Caco-2 (cell line): ENCODE results near the gene HAUS3. TPM values are rescaled to one million over a fixed set of nuclear protein-coding genes. Genes with fewer than 3 reads are reported as not detected.

Source experiments
- BruUV-seq: library from RNA; stranded (reverse); fragments of 400-500 nt; replicated peaks from 2 replicates; lab custom pipeline; 2021; lab: Mats Ljungman, UMichigan
- CTCF ChIA-PET: fragments of 300-600 bp; sonication (Branson Sonifier 250); formaldehyde crosslinking; loops from one replicate; lab custom pipeline; 2022; ENCODE audit warnings: antibody characterized with exemption; lab: Charles Lee
- POLR2A ChIA-PET: fragments of 300-600 bp; sonication (Branson Sonifier 250); formaldehyde crosslinking; loops from one replicate; lab custom pipeline; 2022; ENCODE audit warnings: antibody characterized with exemption; lab: Charles Lee
- DNase-seq, 2 experiments: peaks; one replicate each; pipeline versions ENCODE4 v3.0.0 to v3.0.0-alpha.2; 2020 to 2022
- H3K27me3 ChIP-seq: replicated peaks from 2 replicates; pipeline ENCODE4 v1.6.0; 2011; ENCODE audit warnings: low read length; ENCODE audit not compliant: control insufficient read depth, insufficient read depth
- H3K36me3 ChIP-seq: 2 replicates; pipeline ENCODE4 v1.5.1; 2011; ENCODE audit warnings: low read length; ENCODE audit not compliant: control insufficient read depth, insufficient read depth
- H3K4me1 ChIP-seq: fragments of 250-450 bp; sonication (Bioruptor Pico); 2 replicates; pipeline ENCODE4 v1.5.1; 2020; ENCODE audit warnings: mild to moderate bottlenecking
- H3K4me3 ChIP-seq: 2 replicates; pipeline ENCODE4 v1.5.1; 2011; ENCODE audit warnings: low read depth, mild to moderate bottlenecking, control low read depth, low read length
- H3K9me3 ChIP-seq: fragments of 250-450 bp; sonication (Bioruptor Pico); 2 replicates; pipeline ENCODE4 v1.5.1; 2020; ENCODE audit warnings: mild to moderate bottlenecking, moderate library complexity
- H3K27ac Mint-ChIP-seq: one replicate; pipeline ENCODE4 v1.8.0; 2022; ENCODE audit warnings: mixed read lengths; ENCODE audit not compliant: unreplicated experiment
- H3K27me3 Mint-ChIP-seq: one replicate; pipeline ENCODE4 v1.8.0; 2022; ENCODE audit warnings: mixed read lengths; ENCODE audit not compliant: insufficient read depth, unreplicated experiment
- H3K36me3 Mint-ChIP-seq: one replicate; pipeline ENCODE4 v1.8.0; 2022; ENCODE audit warnings: mild to moderate bottlenecking, mixed read lengths; ENCODE audit not compliant: insufficient read depth, unreplicated experiment
- H3K4me1 Mint-ChIP-seq: one replicate; pipeline ENCODE4 v1.8.0; 2022; ENCODE audit warnings: low read depth, mixed read lengths; ENCODE audit not compliant: unreplicated experiment
- H3K4me3 Mint-ChIP-seq: one replicate; pipeline ENCODE4 v1.8.0; 2022; ENCODE audit warnings: mild to moderate bottlenecking, moderate library complexity, mixed read lengths; ENCODE audit not compliant: unreplicated experiment
- H3K9me3 Mint-ChIP-seq: one replicate; pipeline ENCODE4 v1.8.0; 2022; ENCODE audit warnings: mixed read lengths; ENCODE audit not compliant: unreplicated experiment
- CTCF ChIP-seq, 2 experiments: fragments of 200-600 bp in 1 of 2; IDR thresholded peaks; 1 replicate in 1 of 2; 2 replicates in 1 of 2; pipeline versions ENCODE4 v1.5.1 to v1.8.0; 2011 to 2022; ENCODE audit warnings: antibody characterized with exemption in 1 of 2, control low read depth in 1 of 2, inconsistent platforms in 1 of 2, low read depth in 1 of 2, low read length in 1 of 2, mild to moderate bottlenecking in 1 of 2, moderate library complexity in 1 of 2; ENCODE audit not compliant: insufficient read depth in 1 of 2, severe bottlenecking in 1 of 2, unreplicated experiment in 1 of 2
- intact Hi-C: fragments of 100-400 bp; cut with micrococcal nuclease; formaldehyde crosslinking; loops from one replicate; pipeline ENCODE4 v1.10.0; 2022; ENCODE audit not compliant: unreplicated experiment
- total RNA-seq: library from RNA; stranded (reverse); gene quantifications from 2 replicates; pipeline ENCODE4 v1.2.3, GENCODE V29; 2022

HAUS3 gene
- total RNA-seq, 1 experiment from 2014 or later: 17.9 TPM

GRCh38 chr4:2259541-2260343 is 17.8 kb upstream of the HAUS3 start:
- Histone ChIP-seq H3K27me3 (no peaks in the 10 kb centered on the region), H3K4me1 (0 out of 2 replicates have a peak, but pooled peaks cover 5% of the 10 kb centered on the region), H3K36me3 (no peaks in the 10 kb centered on the region), H3K9me3 (no peaks in the 10 kb centered on the region), H3K4me3 (no peak overlapping the region)
- peaks cover under 1% of the 10 kb centered on the region for H3K36me3 Mint-ChIP-seq
- BruUV-seq: no TSS peak
- peak in 1 of 2 experiments; percentile 30 for DNase-seq
- no peaks in the 10 kb centered on the region for H3K4me1 Mint-ChIP-seq
- POLR2A ChIA-PET: no interaction called here
- intact Hi-C loops: loop anchor here (5.0 kb wide), 1 partner anchor 547 kb away; the partner anchor contains the start of gene SLBP
- CTCF ChIA-PET: no interaction called here
- no peaks in the 10 kb centered on the region for H3K9me3 Mint-ChIP-seq
- no peak overlapping the region for H3K27ac Mint-ChIP-seq
- TF ChIP-seq CTCF (IDR thresholded peaks at IDR 0.05; ENCODE audit: insufficient read depth in 1 of 2, low read depth in 1 of 2, low read length in 1 of 2, severe bottlenecking in 1 of 2, unreplicated experiment in 1 of 2): no peak
- H3K4me3 Mint-ChIP-seq: peak overlapping the region; percentile 64
- no peaks in the 10 kb centered on the region for H3K27me3 Mint-ChIP-seq

- Histone ChIP-seq H3K9me3 (no peaks in the 10 kb centered on the region), H3K27me3 (no peaks in the 10 kb centered on the region), H3K4me1 (0 out of 2 replicates have a peak, but pooled peaks cover 5% of the 10 kb centered on the region), H3K36me3 (no peaks in the 10 kb centered on the region), H3K4me3 (no peak overlapping the region)
- H3K4me1 Mint-ChIP-seq: no peaks in the 10 kb centered on the region
- intact Hi-C loops: no loop called here
- POLR2A ChIA-PET: no interaction called here
- H3K9me3 Mint-ChIP-seq: no peaks in the 10 kb centered on the region
- H3K27ac Mint-ChIP-seq: no peak overlapping the region
- no peaks in the 10 kb centered on the region for H3K27me3 Mint-ChIP-seq
- no peak overlapping the region for H3K4me3 Mint-ChIP-seq
- peaks cover 7% of the 10 kb centered on the region for H3K36me3 Mint-ChIP-seq
- CTCF ChIA-PET: no interaction called here
- DNase-seq: peak in 1 of 2 experiments; percentile 31
- no TSS peak for BruUV-seq
- TF ChIP-seq CTCF (IDR thresholded peaks at IDR 0.05; ENCODE audit: insufficient read depth in 1 of 2, low read depth in 1 of 2, low read length in 1 of 2, severe bottlenecking in 1 of 2, unreplicated experiment in 1 of 2): no peak
These were observed 17.2 kb upstream of the HAUS3 start for GRCh38 chr4:2259036-2259540.

- DNase-seq: peak in 1 of 2 experiments; percentile 28
- Mint-ChIP-seq H3K27ac (no peak overlapping the region), H3K4me3 (no peak overlapping the region), H3K4me1 (no peaks in the 10 kb centered on the region), H3K27me3 (no peaks in the 10 kb centered on the region), H3K36me3 (peaks cover 11% of the 10 kb centered on the region), H3K9me3 (no peaks in the 10 kb centered on the region)
- Histone ChIP-seq H3K27me3 (no peaks in the 10 kb centered on the region), H3K36me3 (no peaks in the 10 kb centered on the region), H3K4me1 (0 out of 2 replicates have a peak, but pooled peaks cover 5% of the 10 kb centered on the region), H3K9me3 (no peaks in the 10 kb centered on the region), H3K4me3 (no peak overlapping the region)
- no TSS peak for BruUV-seq
- intact Hi-C loops: no loop called here
- ChIA-PET POLR2A (no interaction called here), CTCF (no interaction called here)
- no peak for TF ChIP-seq CTCF (IDR thresholded peaks at IDR 0.05; ENCODE audit: insufficient read depth in 1 of 2, low read depth in 1 of 2, low read length in 1 of 2, severe bottlenecking in 1 of 2, unreplicated experiment in 1 of 2)
These were observed 16.4 kb upstream of the HAUS3 start for GRCh38 chr4:2258091-2259035.
